HFF-Myc (cell line): ENCODE results near the gene PPP1R14D.

Source experiments
- DNase-seq: peaks from one replicate; pipeline ENCODE4 v3.0.0-alpha.2; 2011; ENCODE audit warnings: low read depth; ENCODE audit errors: extremely low read depth
- H3K4me3 ChIP-seq: replicated peaks from 2 replicates; pipeline ENCODE4 v1.5.1; 2011; ENCODE audit warnings: low read depth, mild to moderate bottlenecking, control low read depth, low read length
- CTCF ChIP-seq: IDR thresholded peaks from 2 replicates; pipeline ENCODE4 v1.5.1; 2012; ENCODE audit warnings: mild to moderate bottlenecking, low read depth, low read length, control low read depth; ENCODE audit errors: missing control alignments

PPP1R14D gene

GRCh38 chr15:40796512-40796911, 32.0 kb downstream of the PPP1R14D start:
- DNase-seq: no peak
- no peak for TF ChIP-seq CTCF
- H3K4me3 ChIP-seq: no peak overlapping the region

- no peak for TF ChIP-seq CTCF
- no peak overlapping the region for H3K4me3 ChIP-seq
- no peak for DNase-seq
Measured at GRCh38 chr15:40796041-40796440, 32.5 kb downstream of the PPP1R14D start.

- peak; percentile 81 for DNase-seq
- no peak overlapping the region for H3K4me3 ChIP-seq
- no peak for TF ChIP-seq CTCF
Measured at GRCh38 chr15:40793216-40793989, 35.1 kb downstream of the PPP1R14D start.

GRCh38 chr15:40792394-40792793, 36.1 kb downstream of the PPP1R14D start:
- H3K4me3 ChIP-seq: no peak overlapping the region
- TF ChIP-seq CTCF: no peak
- no peak for DNase-seq

GRCh38 chr15:40790718-40791117, 37.8 kb downstream of the PPP1R14D start:
- no peak for DNase-seq
- TF ChIP-seq CTCF: no peak
- no peak overlapping the region for H3K4me3 ChIP-seq

GRCh38 chr15:40789999-40790398, 38.5 kb downstream of the PPP1R14D start:
- no peak for TF ChIP-seq CTCF
- DNase-seq: no peak
- no peak overlapping the region for H3K4me3 ChIP-seq

GRCh38 chr15:40789119-40789518, 39.4 kb downstream of the PPP1R14D start:
- no peak overlapping the region for H3K4me3 ChIP-seq
- TF ChIP-seq CTCF: no peak
- DNase-seq: no peak
